ENCODE data around the gene TANK.
A peak's percentile ranks its signal among the peaks of the same experiment; 100 is the strongest.
"Not testable (repeated sequence)": the region's sequence is repeated elsewhere in the genome, so short reads cannot be mapped to it uniquely, and the experiment has no call there.

Gene TANK

DNA sequence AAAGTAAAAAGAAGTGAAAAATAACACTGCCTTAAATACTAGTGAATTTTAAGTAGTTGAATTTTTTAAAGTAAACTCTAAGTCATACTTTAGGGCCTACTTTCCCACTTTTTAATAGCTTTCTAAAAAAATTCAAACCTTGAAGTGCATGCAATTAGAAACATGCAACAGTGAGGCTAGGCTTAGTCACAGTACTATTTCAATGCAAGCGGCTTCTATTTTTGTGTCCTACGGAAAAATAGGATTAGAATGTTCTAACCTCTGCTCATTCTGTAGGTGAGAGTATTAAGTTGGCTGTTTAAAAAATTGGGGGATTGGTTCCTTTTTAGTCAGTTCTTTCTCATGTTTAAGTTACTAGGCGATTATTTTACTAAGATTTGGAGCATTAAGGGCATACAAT lies 108.9 kb downstream of the TANK start:
- no peak for DNase-seq (ENCODE audit: low read depth)
- H3K4me3 ChIP-seq (ENCODE audit: low read depth, low read length), result no peak overlapping the region
- TF ChIP-seq, protein P1, sequence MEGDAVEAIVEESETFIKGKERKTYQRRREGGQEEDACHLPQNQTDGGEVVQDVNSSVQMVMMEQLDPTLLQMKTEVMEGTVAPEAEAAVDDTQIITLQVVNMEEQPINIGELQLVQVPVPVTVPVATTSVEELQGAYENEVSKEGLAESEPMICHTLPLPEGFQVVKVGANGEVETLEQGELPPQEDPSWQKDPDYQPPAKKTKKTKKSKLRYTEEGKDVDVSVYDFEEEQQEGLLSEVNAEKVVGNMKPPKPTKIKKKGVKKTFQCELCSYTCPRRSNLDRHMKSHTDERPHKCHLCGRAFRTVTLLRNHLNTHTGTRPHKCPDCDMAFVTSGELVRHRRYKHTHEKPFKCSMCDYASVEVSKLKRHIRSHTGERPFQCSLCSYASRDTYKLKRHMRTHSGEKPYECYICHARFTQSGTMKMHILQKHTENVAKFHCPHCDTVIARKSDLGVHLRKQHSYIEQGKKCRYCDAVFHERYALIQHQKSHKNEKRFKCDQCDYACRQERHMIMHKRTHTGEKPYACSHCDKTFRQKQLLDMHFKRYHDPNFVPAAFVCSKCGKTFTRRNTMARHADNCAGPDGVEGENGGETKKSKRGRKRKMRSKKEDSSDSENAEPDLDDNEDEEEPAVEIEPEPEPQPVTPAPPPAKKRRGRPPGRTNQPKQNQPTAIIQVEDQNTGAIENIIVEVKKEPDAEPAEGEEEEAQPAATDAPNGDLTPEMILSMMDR (IDR thresholded peaks at IDR 0.05; ENCODE audit: control insufficient read depth, extremely low read depth, insufficient read depth), result no peak

DNA sequence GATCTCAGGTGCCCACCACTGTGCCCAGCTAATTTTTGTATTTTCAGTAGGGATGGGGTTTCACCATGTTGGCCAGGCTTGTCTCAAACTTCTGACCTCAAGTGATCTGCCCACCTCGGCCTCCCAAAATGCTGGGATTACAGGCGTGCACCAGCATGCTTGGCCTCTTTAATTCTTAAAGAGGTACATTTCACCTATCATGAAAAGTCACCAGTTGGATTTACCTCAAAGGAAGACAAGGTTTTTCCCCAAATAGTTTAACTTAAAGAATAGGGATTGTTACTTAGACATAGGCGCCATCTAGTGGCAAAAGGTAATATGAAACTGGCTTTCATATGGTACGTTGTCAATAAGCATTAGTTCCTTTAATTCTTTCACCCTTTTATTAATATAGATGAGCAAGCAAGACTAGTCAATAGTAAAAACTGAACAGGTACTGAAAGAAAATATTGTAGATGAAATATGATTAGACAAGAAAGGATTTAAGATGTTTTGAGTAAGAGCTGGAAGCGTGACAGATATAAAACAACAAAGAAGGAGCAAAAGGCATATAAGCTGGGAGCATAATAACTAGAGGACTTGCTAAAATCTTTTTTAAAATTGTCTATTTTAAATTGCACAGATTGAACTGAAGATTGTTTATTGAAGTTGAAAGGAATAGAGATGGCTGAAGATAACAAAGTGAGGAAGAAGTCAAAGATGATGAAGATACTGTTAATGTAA lies 113.0 kb downstream of the TANK start:
- no peak overlapping the region for H3K4me3 ChIP-seq (ENCODE audit: low read depth, low read length)
- TF ChIP-seq, protein P1 (IDR thresholded peaks at IDR 0.05; ENCODE audit: control insufficient read depth, extremely low read depth, insufficient read depth), result peak; percentile 57
- DNase-seq (ENCODE audit: low read depth), result no peak

DNA sequence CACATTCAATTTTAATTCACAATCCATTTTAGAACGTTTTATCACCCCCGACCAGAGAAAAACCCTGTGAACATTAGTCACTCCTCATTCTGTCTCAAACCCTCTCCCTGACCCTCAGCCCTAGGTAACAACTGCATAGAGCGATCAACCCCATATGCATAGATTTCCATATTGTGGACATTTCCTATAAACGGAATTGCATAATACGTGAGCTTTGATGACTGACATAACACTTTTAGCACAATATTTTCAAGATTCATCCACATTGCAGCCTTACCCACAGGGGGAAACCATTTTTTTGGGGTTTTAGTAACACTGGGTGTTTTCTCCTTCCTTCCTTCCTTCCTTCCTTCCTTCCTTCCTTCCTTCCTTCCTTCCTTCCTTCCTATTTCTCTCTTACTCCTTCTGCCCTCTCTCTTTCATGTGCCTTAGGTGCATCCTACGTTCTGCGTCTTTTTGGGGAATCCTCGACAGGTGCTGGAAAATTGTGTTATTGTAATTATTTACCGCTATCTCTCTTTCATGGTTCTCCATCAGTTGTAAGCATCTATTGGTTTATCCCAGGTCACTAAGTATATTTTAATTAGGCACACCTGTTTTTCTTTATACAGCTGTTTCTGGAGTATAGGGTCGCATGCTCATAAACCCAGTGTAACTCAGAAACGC lies 118.5 kb downstream of the TANK start:
- DNase-seq (ENCODE audit: low read depth), result peak; percentile 49
- H3K4me3 ChIP-seq (ENCODE audit: low read depth, low read length), result not testable (repeated sequence)

DNA sequence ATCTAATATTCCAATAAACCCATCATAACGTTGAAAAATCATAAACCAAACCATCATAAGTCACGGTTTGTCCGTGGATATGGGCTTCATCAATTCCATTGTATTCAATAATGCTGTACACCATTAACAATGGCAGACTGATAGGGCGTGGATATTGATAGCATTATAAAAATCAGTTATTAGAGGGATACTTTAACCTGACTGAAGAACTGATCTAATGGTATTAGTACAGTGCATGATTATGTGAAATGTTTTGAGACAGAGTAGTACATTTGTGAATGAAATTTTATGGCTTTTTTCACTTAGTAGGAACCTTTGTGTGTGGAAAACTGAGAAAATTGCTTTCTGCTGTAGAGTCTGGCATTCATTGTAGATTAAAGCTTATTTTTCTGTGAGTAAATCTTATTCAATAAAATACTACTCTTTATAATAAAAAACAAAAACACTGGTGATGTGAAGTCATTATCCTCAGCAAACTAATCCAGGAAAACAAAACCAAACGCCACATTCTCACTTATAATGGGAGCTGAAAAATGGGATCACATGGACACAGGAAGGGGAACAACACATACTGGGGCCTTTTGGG lies 119.1 kb downstream of the TANK start:
- not testable (repeated sequence) for H3K4me3 ChIP-seq (ENCODE audit: low read depth, low read length); DNase-seq (ENCODE audit: low read depth)

DNA sequence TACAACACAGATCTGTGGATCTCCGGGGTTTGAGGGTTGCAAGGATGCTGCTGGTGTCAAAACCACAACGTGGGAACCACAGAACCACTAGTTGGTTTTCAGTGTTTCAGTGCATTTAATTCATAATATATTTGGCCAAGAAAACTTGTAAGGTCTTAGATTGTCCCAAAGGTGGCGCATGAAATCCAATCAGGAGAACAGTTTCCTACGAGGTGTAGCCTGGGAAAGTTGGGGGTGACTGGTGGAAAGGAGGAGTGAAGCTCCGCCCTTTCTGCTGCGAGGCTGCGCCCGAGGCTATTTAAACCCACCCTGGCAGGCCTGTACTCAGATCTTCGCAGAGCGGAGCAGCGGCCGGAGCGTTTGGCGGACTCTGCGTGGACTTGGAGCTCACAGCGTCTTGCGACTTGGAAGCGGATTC lies 120.7 kb downstream of the TANK start:
- not testable (repeated sequence) for H3K4me3 ChIP-seq (ENCODE audit: low read depth, low read length)
- peak; percentile 23 for DNase-seq (ENCODE audit: low read depth)
- TF ChIP-seq, protein P1 (IDR thresholded peaks at IDR 0.05; ENCODE audit: control insufficient read depth, extremely low read depth, insufficient read depth), result peak; percentile 58

DNA sequence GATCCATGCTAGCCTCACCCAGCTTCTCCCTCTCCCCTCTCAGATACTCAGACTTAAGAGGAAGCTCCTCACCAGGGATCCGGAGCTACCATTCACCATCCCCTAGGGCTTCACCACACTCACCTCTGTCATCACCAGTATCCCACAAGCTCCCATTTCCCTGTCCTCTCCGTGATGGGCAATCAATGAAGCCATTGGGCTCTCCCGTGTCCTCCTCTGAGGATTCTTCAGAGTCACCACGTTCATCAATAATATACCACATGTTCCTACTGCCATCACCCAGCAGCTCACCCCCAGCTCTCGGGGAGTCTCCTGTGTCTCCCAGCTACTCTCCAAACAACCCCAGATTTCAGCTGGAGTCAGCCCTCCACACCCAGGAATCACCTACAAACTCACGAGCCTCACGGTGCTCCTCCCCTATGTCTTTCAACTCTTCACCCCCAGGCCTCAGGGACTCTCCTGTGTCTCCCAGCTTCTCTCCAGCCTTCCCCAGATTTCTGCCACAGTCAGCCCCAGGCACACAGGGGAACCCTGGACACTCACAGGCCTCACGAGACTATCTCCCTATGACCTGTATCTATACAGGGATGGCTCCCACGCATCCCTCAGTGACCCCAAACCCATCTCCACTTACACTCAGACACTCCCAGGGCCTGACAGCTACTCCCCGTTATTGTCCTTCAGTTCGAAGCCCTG lies 121.5 kb downstream of the TANK start:
- not testable (repeated sequence) for H3K4me3 ChIP-seq (ENCODE audit: low read depth, low read length); DNase-seq (ENCODE audit: low read depth)

DNA sequence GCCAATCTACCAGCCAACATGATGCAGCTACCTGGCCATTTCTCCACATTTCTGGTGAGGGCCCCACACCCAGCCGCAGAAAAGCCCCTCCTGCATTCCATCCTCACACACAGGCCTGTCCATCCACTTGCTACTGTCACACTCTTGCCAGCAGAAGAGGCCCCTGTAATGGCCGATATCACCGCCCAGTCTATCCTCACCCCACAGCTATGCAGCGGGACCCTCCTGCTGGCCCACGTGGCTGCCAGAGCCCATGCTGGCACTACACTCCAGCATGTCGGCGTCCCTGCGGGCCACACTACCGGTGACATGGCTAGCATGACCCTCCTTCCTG lies 122.0 kb downstream of the TANK start:
- H3K4me3 ChIP-seq (ENCODE audit: low read depth, low read length), result not testable (repeated sequence)

DNA sequence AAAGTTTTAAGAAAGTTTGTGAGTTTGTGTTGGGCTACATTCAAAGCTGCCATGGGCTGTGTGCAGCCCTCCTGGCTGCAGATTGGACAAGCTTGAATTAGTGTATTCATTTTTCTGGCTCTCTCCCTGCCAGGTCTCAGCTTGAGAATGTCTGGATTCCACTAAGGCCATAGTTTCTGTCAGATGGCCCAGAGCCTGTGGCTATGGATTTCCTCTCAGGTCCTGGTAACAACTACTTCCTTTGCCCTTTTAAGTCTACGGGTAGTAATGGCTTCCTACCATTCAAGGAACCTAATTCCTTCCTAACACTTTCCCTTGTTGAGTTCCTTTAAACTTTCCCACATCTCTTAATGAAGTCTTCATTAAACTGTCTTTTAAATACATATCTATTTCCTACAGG lies 123.7 kb downstream of the TANK start:
- no peak for DNase-seq (ENCODE audit: low read depth)
- H3K4me3 ChIP-seq (ENCODE audit: low read depth, low read length), result no peak overlapping the region
- TF ChIP-seq, protein P1 (IDR thresholded peaks at IDR 0.05; ENCODE audit: control insufficient read depth, extremely low read depth, insufficient read depth), result no peak

More for the DNA sequence above, 122.0 kb downstream of the TANK start:
- not testable (repeated sequence) for DNase-seq (ENCODE audit: low read depth)
